Heart right ventricle (tissue), 16 donors: ENCODE data around the gene SELENOW. TPM values are rescaled to one million over a fixed set of nuclear protein-coding genes. Genes with fewer than 3 reads are reported as not detected.

Source experiments
- ATAC-seq, 8 donors: fragments of 200-7000 bp; cut with Tn5 transposase; one replicate each; pipeline ENCODE4 v1.9.1; 2020; ENCODE audit warnings: mild to moderate bottlenecking in 8 of 8, moderate library complexity in 8 of 8, moderate number of reproducible peaks in 1 of 8
- DNase-seq, 2 donors: peaks; one replicate each; pipeline ENCODE4 v3.0.0-alpha.2; 2020
- H3K27ac ChIP-seq, 10 donors: fragments of 200-600 bp; sonication (generic) in 2 of 10; one replicate each; pipeline versions ENCODE4 v1.5.0 to v1.8.0; 2020 to 2022; ENCODE audit warnings: mild to moderate bottlenecking in 3 of 10
- H3K27me3 ChIP-seq, 7 donors: fragments of 200-600 bp; one replicate each; pipeline ENCODE4 v1.8.0; 2021 to 2022; ENCODE audit warnings: mild to moderate bottlenecking in 2 of 7
- H3K36me3 ChIP-seq, 9 donors: fragments of 200-600 bp; sonication (generic) in 1 of 9; one replicate each; pipeline versions ENCODE4 v1.5.0 to v1.8.0; 2020 to 2022; ENCODE audit warnings: mild to moderate bottlenecking in 2 of 9
- H3K4me1 ChIP-seq, 9 donors: fragments of 200-600 bp; sonication (generic) in 1 of 9; one replicate each; pipeline versions ENCODE4 v1.5.0 to v1.8.0; 2020 to 2022; ENCODE audit warnings: mild to moderate bottlenecking in 4 of 9
- H3K4me3 ChIP-seq, 10 donors: fragments of 200-600 bp; sonication (generic) in 2 of 10; one replicate each; pipeline versions ENCODE4 v1.5.0 to v1.8.0; 2020 to 2022; ENCODE audit warnings: mild to moderate bottlenecking in 7 of 10, moderate library complexity in 2 of 10
- H3K9me3 ChIP-seq, 11 donors: fragments of 200-600 bp in 10 of 11; sonication (generic) in 2 of 11; one replicate each; pipeline versions ENCODE4 v1.5.0 to v1.8.0; 2013 to 2022; ENCODE audit warnings: mild to moderate bottlenecking in 2 of 11, control low read depth in 1 of 11, moderate library complexity in 1 of 11
- CTCF ChIP-seq, 9 donors: fragments of 200-600 bp; sonication (generic) in 2 of 9; IDR thresholded peaks; one replicate each; pipeline versions ENCODE4 v1.5.0 to v1.8.0; 2021 to 2022; ENCODE audit warnings: antibody characterized with exemption in 9 of 9, mild to moderate bottlenecking in 5 of 9, moderate library complexity in 1 of 9
- WGBS, 2 donors: extraction: QIAGEN DNeasy Blood & Tissue Kit; methylation state at CpG; one replicate each; pipeline ENCODE4 v1.1.7; 2013; ENCODE audit warnings: inconsistent platforms in 1 of 2; 5-methylcytosine and 5-hydroxymethylcytosine counted together
- intact Hi-C, 10 donors: fragments of 100-400 bp; cut with DNase I; formaldehyde crosslinking; loops; one replicate each; pipeline versions ENCODE4 v1.11.1 to v1.14.2; 2022
- polyA plus RNA-seq, 2 donors: library from polyadenylated mRNA; stranded (reverse); fragments of 200-250 nt; gene quantifications; one replicate each; pipeline ENCODE4 v1.2.3, GENCODE V29; 2013
- total RNA-seq, 10 donors: library from RNA; stranded (reverse); fragmentation: NEBNext Ultra II Directional in 3 of 10; extraction: Animal tissue kit (Norgen Biotek cat#: 25700) in 3 of 10; gene quantifications; one replicate each; pipeline versions ENCODE4 v1.2.1 to v1.2.4, GENCODE V29; 2021 to 2023
- donor health status: Arrhythmogenic right ventricular cardiomyopathy.
- donor health status: ischemic (EF 13 %, LVEDD 7.1; RV severe dilation, severe dysfunction).
- donor health status: healthy with polysubstance abuse.
- donor health status: DM: no; HTN: yes; CAD: no.
- donor health status: DM: no; HTN: no; CAD: no.
- donor health status: ischemic (EF 25% LVEDD 6.9; RV normal size, moderate dysfunction).
- donor health status: ischemic (EF 25% LVEDD 5.7; RV mildly dilated, moderate dysfunction).
- donor health status: healthy.
- donor health status: DM: yes; HTN: yes; CAD: no.
- donor health status: Ischemic cardiomyopathy.
- donor health status: ischemic (EF 35%, LVEDD 5.7; RV mildly dilated, moderate dysfunction).
- donor health status: nonischemic (EF 11% LVEDD 7.7; RV severe dilation, severe dysfunction).
- donor health status: DM: yes; HTN: yes; CAD: no.
- donor health status: PGD.
- donor health status: ischemic (EF 29% LVEDD 5.4; RV normal size, mild dysfunction).
- donor health status: nonischemic (EF 23%, LVEDD 6.1; RV moderate dilation, normal function).

SELENOW gene
- total and polyA plus RNA-seq, 12 donors, result 711 to 1,774 (median 1,009) TPM

- Histone ChIP-seq H3K36me3 (peaks cover 0 to 80% (median 48%) of the 10 kb centered on the region in 9 donors), H3K27ac (no peak overlapping the region), H3K4me3 (no peak overlapping the region), H3K9me3 (no peaks in the 10 kb centered on the region), H3K27me3 (no peaks in the 10 kb centered on the region), H3K4me1 (peaks cover 7 to 35% (median 20%) of the 10 kb centered on the region in 9 donors)
- 84% methylated on average over 3 of the region's 3 CpGs for WGBS, 2 donors
- TF ChIP-seq CTCF (IDR thresholded peaks at IDR 0.05), result no peak
- no peak for ATAC-seq
- intact Hi-C loops, result loop anchor here in 1 of 10 donors (5.0 kb wide), 1 partner anchor 33 kb away; no protein-coding TSS in a partner anchor
- no peak for DNase-seq
These were observed 29.2 kb upstream of the SELENOW start for GRCh38 chr19:47749326-47749725.

- Histone ChIP-seq H3K36me3 (peaks cover 3 to 94% (median 59%) of the 10 kb centered on the region in 9 donors), H3K9me3 (no peaks in the 10 kb centered on the region), H3K27me3 (no peaks in the 10 kb centered on the region), H3K27ac (no peak overlapping the region), H3K4me1 (peaks cover 7 to 27% (median 13%) of the 10 kb centered on the region in 9 donors), H3K4me3 (no peak overlapping the region)
- TF ChIP-seq CTCF (IDR thresholded peaks at IDR 0.05), result no peak
- intact Hi-C loops, result no loop called here
- ATAC-seq, result no peak
- 92 to 95% methylated on average over 18 of the region's 18 CpGs for WGBS, 2 donors
- no peak for DNase-seq
These were observed 27.8 kb upstream of the SELENOW start for GRCh38 chr19:47750752-47751151.

GRCh38 chr19:47752440-47753211 lies 25.9 kb upstream of the SELENOW start:
- no peak overlapping the region for H3K4me3 ChIP-seq
- H3K4me1 ChIP-seq, result peaks cover 0 to 9% (median 0%) of the 10 kb centered on the region in 9 donors
- H3K27me3 ChIP-seq, result no peaks in the 10 kb centered on the region
- WGBS, 2 donors, result 91 to 93% methylated on average over 27 of the region's 27 CpGs
- no peaks in the 10 kb centered on the region for H3K9me3 ChIP-seq
- H3K27ac ChIP-seq, result no peak overlapping the region
- intact Hi-C loops, result no loop called here
- no peak for ATAC-seq
- H3K36me3 ChIP-seq, result peaks cover 12 to 100% (median 77%) of the 10 kb centered on the region in 9 donors
- DNase-seq, result no peak
- no peak for TF ChIP-seq CTCF (IDR thresholded peaks at IDR 0.05)

GRCh38 chr19:47754206-47755064 lies 24.1 kb upstream of the SELENOW start:
- no peak for TF ChIP-seq CTCF (IDR thresholded peaks at IDR 0.05)
- 92 to 93% methylated on average over 35 to 37 of the region's 37 CpGs for WGBS, 2 donors
- no peak overlapping the region for H3K27ac ChIP-seq
- ATAC-seq (no peak), DNase-seq (no peak)
- peaks cover 0 to 5% (median 0%) of the 10 kb centered on the region in 9 donors for H3K4me1 ChIP-seq
- intact Hi-C loops, result no loop called here
- peaks cover 12 to 100% (median 89%) of the 10 kb centered on the region in 9 donors for H3K36me3 ChIP-seq
- no peaks in the 10 kb centered on the region for H3K27me3 ChIP-seq
- H3K9me3 ChIP-seq, result peaks cover 0 to 7% (median 0%) of the 10 kb centered on the region in 11 donors
- H3K4me3 ChIP-seq, result no peak overlapping the region
